Psoas muscle (tissue), 8 donors: ENCODE results near the gene KIF12. TPM values are rescaled to one million over a fixed set of nuclear protein-coding genes. Genes with fewer than 3 reads are reported as not detected.
A peak's percentile ranks its signal among the peaks of the same experiment; 100 is the strongest.

ENCODE experiments used
- ATAC-seq, 4 donors: fragments of 200-7000 bp; cut with Tn5 transposase; one replicate each; pipeline ENCODE4 v1.9.1; 2020; ENCODE audit warnings: moderate library complexity in 3 of 4, mild to moderate bottlenecking in 2 of 4
- DNase-seq, 2 donors: peaks; one replicate each; pipeline ENCODE4 v3.0.0-alpha.2; 2020
- H3K27ac ChIP-seq: fragments of 200-600 bp; one replicate; pipeline ENCODE4 v1.8.0; 2022
- H3K27me3 ChIP-seq, 3 donors: fragments of 200-600 bp in 1 of 3; one replicate each; pipeline versions ENCODE4 v1.6.1 to v1.8.0; 2013 to 2022; ENCODE audit warnings: low read length in 2 of 3, mild to moderate bottlenecking in 2 of 3, moderate library complexity in 1 of 3; ENCODE audit not compliant: insufficient read depth in 3 of 3
- H3K36me3 ChIP-seq, 2 donors: fragments of 200-600 bp in 1 of 2; one replicate each; pipeline versions ENCODE4 v1.6.1 to v1.8.0; 2013 to 2022; ENCODE audit warnings: low read depth in 1 of 2, mild to moderate bottlenecking in 1 of 2, moderate library complexity in 1 of 2; ENCODE audit not compliant: insufficient read depth in 1 of 2
- H3K4me1 ChIP-seq: fragments of 200-600 bp; one replicate; pipeline ENCODE4 v1.8.0; 2022
- H3K4me3 ChIP-seq: fragments of 200-600 bp; one replicate; pipeline ENCODE4 v1.8.0; 2022; ENCODE audit warnings: mild to moderate bottlenecking
- H3K9me3 ChIP-seq: fragments of 200-600 bp; one replicate; pipeline ENCODE4 v1.8.0; 2022
- WGBS, 3 donors: extraction: QIAGEN DNeasy Blood & Tissue Kit; methylation state at CpG; one replicate each; pipeline versions ENCODE4 v1.1.6 to v1.1.7; 2013; 5-methylcytosine and 5-hydroxymethylcytosine counted together
- intact Hi-C, 2 donors: fragments of 100-400 bp; cut with DNase I; formaldehyde crosslinking; loops; one replicate each; pipeline versions ENCODE4 v1.11.0 to v1.14.2; 2022
- polyA plus RNA-seq, 3 donors: library from polyadenylated mRNA; stranded (reverse); fragments of 200-250 nt; gene quantifications; one replicate each; pipeline ENCODE4 v1.2.3, GENCODE V29; 2013
- total RNA-seq, 4 donors: library from RNA; stranded (reverse); fragmentation: NEBNext Ultra II Directional in 2 of 4; extraction: Animal tissue kit (Norgen Biotek cat#: 25700) in 2 of 4; gene quantifications; one replicate each; pipeline versions ENCODE4 v1.2.1 to v1.2.4, GENCODE V29; 2021 to 2023
- TF ChIP-seq, protein P1 (sequence below): fragments of 200-600 bp; IDR thresholded peaks from one replicate; pipeline ENCODE4 v1.8.0; 2022; ENCODE audit warnings: antibody characterized with exemption
- donor health status: healthy with polysubstance abuse.
- donor health status: DM: no; HTN: no; CAD: no; lungs with moderate emphysema.
- donor health status: Bipolar disorder and iron deficiency.
- donor health status: healthy.
- donor health status: DM: yes; HTN: yes; CAD: no.
- donor health status: DM: no; HTN: no; CAD: no.
- donor health status: DM: no; HTN: no; CAD: no.
- donor health status: DM: yes; HTN: yes; CAD: no.

The KIF12 gene
- total and polyA plus RNA-seq, 7 donors, result 0.03 to 0.13 (median 0.04) TPM; not detected in 4

DNA sequence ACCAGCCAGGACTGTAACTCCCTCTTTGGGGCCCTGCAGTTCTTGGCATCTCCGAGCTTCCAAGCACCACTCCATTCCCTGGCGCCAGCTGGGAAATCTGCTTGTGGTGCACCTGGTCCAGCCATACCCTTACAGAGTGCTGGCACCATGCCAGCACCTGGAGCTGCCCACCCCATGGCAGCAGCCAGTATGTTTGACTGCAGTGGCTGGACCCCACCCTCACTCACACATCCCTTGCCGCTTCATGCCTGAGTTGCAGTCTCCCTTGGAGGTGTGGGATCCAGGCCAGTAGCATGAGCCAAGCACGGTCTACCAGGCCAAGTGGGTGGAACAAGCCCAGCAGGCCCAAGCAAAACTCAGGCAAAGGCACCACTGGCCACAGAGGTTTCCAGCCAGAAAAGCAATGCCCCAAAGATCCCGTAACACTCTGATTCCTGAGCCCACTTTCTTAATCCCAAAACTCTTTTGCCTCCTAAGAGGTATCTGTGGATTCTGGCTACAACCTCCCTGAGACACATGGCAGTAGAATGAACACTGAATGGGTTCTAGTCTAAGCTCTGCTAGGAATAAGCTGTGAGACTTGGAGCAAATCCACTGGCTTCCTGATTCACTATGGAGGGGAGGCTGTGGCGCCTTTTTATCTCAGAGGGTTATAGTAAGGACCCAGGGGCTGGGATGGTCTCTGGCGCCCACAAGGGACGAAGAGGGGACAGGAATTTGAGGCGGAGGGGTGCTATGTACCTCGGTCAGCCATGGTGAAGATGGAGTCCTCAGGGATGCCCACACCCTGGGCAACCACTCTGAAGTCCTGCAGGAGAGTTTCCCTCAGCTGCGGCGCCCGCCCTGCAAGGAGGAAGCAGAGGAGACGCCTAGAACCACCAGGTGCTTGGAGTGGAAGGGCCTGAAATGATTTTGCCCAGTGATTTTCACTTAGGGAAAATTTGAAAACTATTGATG lies 26.6 kb downstream of the KIF12 start:
- 55 to 64% (median 55%) methylated on average over 14 of the region's 14 CpGs for WGBS, 3 donors
- H3K4me3 ChIP-seq, result no peak overlapping the region
- DNase-seq, result peak; percentile 60 to 74
- intact Hi-C loops, result no loop called here
- H3K4me1 ChIP-seq, result no peaks in the 10 kb centered on the region
- no peaks in the 10 kb centered on the region for H3K36me3 ChIP-seq
- ATAC-seq, result peak; percentile 56 to 82 (median 74)
- H3K27me3 ChIP-seq, result peaks cover 0 to 3% (median 2%) of the 10 kb centered on the region in 3 donors
- H3K27ac ChIP-seq, result no peak overlapping the region
- TF ChIP-seq, protein P1, sequence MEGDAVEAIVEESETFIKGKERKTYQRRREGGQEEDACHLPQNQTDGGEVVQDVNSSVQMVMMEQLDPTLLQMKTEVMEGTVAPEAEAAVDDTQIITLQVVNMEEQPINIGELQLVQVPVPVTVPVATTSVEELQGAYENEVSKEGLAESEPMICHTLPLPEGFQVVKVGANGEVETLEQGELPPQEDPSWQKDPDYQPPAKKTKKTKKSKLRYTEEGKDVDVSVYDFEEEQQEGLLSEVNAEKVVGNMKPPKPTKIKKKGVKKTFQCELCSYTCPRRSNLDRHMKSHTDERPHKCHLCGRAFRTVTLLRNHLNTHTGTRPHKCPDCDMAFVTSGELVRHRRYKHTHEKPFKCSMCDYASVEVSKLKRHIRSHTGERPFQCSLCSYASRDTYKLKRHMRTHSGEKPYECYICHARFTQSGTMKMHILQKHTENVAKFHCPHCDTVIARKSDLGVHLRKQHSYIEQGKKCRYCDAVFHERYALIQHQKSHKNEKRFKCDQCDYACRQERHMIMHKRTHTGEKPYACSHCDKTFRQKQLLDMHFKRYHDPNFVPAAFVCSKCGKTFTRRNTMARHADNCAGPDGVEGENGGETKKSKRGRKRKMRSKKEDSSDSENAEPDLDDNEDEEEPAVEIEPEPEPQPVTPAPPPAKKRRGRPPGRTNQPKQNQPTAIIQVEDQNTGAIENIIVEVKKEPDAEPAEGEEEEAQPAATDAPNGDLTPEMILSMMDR, result no peak
- H3K9me3 ChIP-seq, result no peaks in the 10 kb centered on the region

- DNase-seq (no peak), ATAC-seq (no peak)
- TF ChIP-seq, protein P1, result no peak
- H3K27ac ChIP-seq, result no peak overlapping the region
- H3K36me3 ChIP-seq, result no peaks in the 10 kb centered on the region
- intact Hi-C loops, result no loop called here
- H3K27me3 ChIP-seq, result peaks cover 0 to 3% (median 0%) of the 10 kb centered on the region in 3 donors
- no peak overlapping the region for H3K4me3 ChIP-seq
- H3K4me1 ChIP-seq, result no peaks in the 10 kb centered on the region
- 76 to 90% (median 88%) methylated on average over 7 of the region's 7 CpGs for WGBS, 3 donors
- H3K9me3 ChIP-seq, result no peaks in the 10 kb centered on the region
These were observed 27.8 kb downstream of the KIF12 start for GRCh38 chr9:114071197-114071795.

DNA sequence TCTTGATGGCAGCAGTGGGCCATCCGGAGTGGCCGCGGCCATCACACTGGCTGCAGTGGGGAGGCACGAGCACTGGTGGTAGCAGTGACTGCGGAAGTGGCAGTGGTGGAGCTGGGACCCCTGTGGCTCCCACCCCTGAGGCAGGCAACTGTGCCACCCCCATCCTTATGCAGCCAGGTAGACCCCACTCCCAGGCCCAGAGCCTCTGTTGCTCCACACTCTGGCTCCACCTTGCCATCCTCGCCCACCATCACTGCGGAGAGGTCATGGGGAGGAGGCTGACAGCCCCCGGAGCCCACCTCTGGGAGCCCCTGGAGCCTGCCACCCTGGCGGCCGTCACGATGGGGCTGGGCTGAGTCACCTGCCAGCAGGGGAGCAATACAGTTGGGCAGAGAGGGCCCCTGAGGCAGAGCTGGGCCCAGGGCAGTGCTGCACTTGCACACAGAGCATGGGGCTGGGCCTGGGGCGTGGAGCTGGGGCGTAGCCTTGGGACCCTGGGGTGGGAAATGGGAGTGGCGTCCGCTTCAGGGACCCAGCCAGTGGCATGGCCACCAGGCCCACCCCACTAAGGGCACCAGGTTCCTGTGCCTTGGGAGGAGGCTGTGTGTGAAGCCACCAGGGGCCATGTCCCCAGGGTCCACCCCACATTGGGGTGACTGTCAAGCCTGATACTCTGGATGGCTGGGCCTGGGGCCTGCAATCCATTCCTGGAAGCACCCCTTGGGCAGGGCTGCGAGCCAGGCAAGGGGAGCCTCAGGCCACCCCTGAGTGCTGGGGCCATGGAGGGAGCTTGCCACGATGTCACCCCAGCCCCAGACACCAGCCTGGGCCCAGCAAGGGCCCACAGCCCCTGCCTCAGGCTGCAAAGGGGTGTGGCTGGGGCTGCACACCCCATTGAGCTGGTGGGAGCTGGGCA lies 28.6 kb downstream of the KIF12 start:
- H3K9me3 ChIP-seq, result no peaks in the 10 kb centered on the region
- H3K4me1 ChIP-seq, result no peaks in the 10 kb centered on the region
- H3K36me3 ChIP-seq, result no peaks in the 10 kb centered on the region
- 88 to 94% (median 92%) methylated on average over 17 of the region's 17 CpGs for WGBS, 3 donors
- intact Hi-C loops, result no loop called here
- TF ChIP-seq, protein P1, result no peak
- H3K27ac ChIP-seq, result no peak overlapping the region
- H3K27me3 ChIP-seq, result peaks cover 0 to 3% (median 0%) of the 10 kb centered on the region in 3 donors
- ATAC-seq (no peak), DNase-seq (no peak)
- H3K4me3 ChIP-seq, result no peak overlapping the region

GRCh38 chr9:114069476-114070187 lies 29.5 kb downstream of the KIF12 start:
- ATAC-seq, result no peak
- Histone ChIP-seq H3K9me3 (no peaks in the 10 kb centered on the region), H3K4me1 (no peaks in the 10 kb centered on the region), H3K27ac (no peak overlapping the region), H3K36me3 (no peaks in the 10 kb centered on the region), H3K27me3 (peaks cover 0 to 3% (median 0%) of the 10 kb centered on the region in 3 donors), H3K4me3 (no peak overlapping the region)
- TF ChIP-seq, protein P1, result no peak
- intact Hi-C loops, result no loop called here
- DNase-seq, result no peak
- 80 to 88% (median 85%) methylated on average over 9 of the region's 9 CpGs for WGBS, 3 donors
